ENCODE data around the gene C12orf43. TPM values are rescaled to one million over a fixed set of nuclear protein-coding genes. Genes with fewer than 3 reads are reported as not detected.

Gene C12orf43
- total RNA-seq, 1 donor from 2014 or later, result 24.8 TPM

DNA sequence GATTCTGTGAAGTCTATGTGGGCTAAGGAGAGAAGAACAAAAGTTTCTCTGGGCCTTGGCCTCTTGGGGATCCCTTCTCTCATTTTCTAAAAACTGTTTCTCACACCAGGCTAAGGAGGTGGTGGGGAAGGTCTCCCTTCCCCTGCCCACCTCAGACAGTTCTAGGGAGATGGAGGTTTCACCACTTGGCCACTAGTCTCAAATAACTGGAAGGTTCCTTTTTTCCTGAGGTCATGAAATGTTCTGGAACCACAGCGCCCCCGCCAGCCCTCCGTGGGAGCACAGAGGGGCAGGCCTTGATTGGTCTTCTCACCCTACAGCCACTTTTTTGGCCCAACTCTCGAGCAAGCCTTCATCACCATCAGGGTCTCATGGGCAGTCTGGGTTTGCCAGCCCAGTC lies 12.6 kb downstream of the C12orf43 start:
- Mint-ChIP-seq H3K27me3 (no peaks in the 10 kb centered on the region), H3K36me3 (ENCODE audit: low read depth) (peaks cover 65% of the 10 kb centered on the region), H3K27ac (no peak overlapping the region), H3K4me3 (no peak overlapping the region), H3K9me3 (no peaks in the 10 kb centered on the region), H3K4me1 (no peaks in the 10 kb centered on the region)
- POLR2A ChIA-PET, result no interaction called here
- DNase-seq, result no peak
- CTCF ChIA-PET, result no interaction called here
- no peak for ATAC-seq (ENCODE audit: low read depth)
- TF ChIP-seq, protein P1, sequence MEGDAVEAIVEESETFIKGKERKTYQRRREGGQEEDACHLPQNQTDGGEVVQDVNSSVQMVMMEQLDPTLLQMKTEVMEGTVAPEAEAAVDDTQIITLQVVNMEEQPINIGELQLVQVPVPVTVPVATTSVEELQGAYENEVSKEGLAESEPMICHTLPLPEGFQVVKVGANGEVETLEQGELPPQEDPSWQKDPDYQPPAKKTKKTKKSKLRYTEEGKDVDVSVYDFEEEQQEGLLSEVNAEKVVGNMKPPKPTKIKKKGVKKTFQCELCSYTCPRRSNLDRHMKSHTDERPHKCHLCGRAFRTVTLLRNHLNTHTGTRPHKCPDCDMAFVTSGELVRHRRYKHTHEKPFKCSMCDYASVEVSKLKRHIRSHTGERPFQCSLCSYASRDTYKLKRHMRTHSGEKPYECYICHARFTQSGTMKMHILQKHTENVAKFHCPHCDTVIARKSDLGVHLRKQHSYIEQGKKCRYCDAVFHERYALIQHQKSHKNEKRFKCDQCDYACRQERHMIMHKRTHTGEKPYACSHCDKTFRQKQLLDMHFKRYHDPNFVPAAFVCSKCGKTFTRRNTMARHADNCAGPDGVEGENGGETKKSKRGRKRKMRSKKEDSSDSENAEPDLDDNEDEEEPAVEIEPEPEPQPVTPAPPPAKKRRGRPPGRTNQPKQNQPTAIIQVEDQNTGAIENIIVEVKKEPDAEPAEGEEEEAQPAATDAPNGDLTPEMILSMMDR (IDR thresholded peaks at IDR 0.05), result no peak
- intact Hi-C loops (cut with micrococcal nuclease), result no loop called here

DNA sequence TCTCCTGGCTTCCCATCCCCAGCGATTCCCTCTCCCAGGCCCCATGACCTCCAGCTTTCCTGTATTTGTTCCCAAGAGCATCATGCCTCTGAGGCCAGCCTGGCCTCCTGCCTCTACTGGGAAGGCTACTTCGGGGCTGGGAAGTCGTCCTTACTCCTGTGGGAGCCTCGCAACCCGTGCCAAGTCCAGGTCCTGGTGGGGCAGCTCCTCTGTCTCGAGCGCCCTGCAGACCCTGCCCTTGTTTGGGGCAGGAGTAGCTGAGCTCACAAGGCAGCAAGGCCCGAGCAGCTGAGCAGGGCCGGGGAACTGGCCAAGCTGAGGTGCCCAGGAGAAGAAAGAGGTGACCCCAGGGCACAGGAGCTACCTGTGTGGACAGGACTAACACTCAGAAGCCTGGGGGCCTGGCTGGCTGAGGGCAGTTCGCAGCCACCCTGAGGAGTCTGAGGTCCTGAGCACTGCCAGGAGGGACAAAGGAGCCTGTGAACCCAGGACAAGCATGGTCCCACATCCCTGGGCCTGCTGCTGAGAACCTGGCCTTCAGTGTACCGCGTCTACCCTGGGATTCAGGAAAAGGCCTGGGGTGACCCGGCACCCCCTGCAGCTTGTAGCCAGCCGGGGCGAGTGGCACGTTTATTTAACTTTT lies 14.3 kb downstream of the C12orf43 start:
- no peaks in the 10 kb centered on the region for H3K9me3 Mint-ChIP-seq
- H3K27me3 Mint-ChIP-seq, result peaks cover 3% of the 10 kb centered on the region
- intact Hi-C loops (cut with micrococcal nuclease), result no loop called here
- no peaks in the 10 kb centered on the region for H3K4me1 Mint-ChIP-seq
- H3K27ac Mint-ChIP-seq, result no peak overlapping the region
- no peak for ATAC-seq (ENCODE audit: low read depth)
- ChIA-PET POLR2A (no interaction called here), CTCF (no interaction called here)
- TF ChIP-seq, protein P1 (IDR thresholded peaks at IDR 0.05), result no peak
- DNase-seq, result no peak
- peaks cover 49% of the 10 kb centered on the region for H3K36me3 Mint-ChIP-seq (ENCODE audit: low read depth)
- H3K4me3 Mint-ChIP-seq, result no peak overlapping the region

DNA sequence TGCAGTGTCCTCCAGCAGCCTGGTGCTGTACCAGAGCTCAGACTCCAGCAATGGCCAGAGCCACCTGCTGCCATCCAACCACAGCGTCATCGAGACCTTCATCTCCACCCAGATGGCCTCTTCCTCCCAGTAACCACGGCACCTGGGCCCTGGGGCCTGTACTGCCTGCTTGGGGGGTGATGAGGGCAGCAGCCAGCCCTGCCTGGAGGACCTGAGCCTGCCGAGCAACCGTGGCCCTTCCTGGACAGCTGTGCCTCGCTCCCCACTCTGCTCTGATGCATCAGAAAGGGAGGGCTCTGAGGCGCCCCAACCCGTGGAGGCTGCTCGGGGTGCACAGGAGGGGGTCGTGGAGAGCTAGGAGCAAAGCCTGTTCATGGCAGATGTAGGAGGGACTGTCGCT lies 15.2 kb downstream of the C12orf43 start:
- ChIA-PET POLR2A (no interaction called here), CTCF (no interaction called here)
- Mint-ChIP-seq H3K9me3 (no peaks in the 10 kb centered on the region), H3K27me3 (peaks cover 4% of the 10 kb centered on the region), H3K36me3 (ENCODE audit: low read depth) (peaks cover 42% of the 10 kb centered on the region), H3K4me1 (no peaks in the 10 kb centered on the region), H3K4me3 (no peak overlapping the region), H3K27ac (no peak overlapping the region)
- no peak for DNase-seq
- no peak for ATAC-seq (ENCODE audit: low read depth)
- TF ChIP-seq, protein P1 (IDR thresholded peaks at IDR 0.05), result no peak
- intact Hi-C loops (cut with micrococcal nuclease), result no loop called here

DNA sequence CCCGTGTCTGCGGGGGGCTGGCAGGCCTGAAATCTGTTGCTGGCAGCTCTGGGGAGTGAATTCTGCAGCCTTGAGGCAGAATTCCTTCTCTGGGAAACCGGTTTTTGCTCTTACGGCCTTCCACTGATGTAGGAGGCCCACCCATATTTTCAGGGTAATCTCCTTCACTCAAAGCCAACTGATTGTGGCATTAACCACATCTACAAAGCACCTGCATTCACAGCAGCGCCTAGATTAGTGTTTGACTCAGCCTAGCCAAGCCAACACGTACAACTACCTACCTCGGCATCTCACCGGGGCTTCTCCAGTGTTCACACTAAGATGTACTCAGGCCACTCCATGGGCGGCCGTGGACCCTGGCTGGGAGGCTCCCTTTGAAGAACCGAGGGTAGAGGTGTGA lies 15.8 kb downstream of the C12orf43 start:
- Mint-ChIP-seq H3K9me3 (no peaks in the 10 kb centered on the region), H3K4me3 (no peak overlapping the region), H3K36me3 (ENCODE audit: low read depth) (peaks cover 36% of the 10 kb centered on the region), H3K27me3 (peaks cover 6% of the 10 kb centered on the region), H3K27ac (no peak overlapping the region), H3K4me1 (no peaks in the 10 kb centered on the region)
- TF ChIP-seq, protein P1 (IDR thresholded peaks at IDR 0.05), result no peak
- ChIA-PET CTCF (no interaction called here), POLR2A (no interaction called here)
- intact Hi-C loops (cut with micrococcal nuclease), result no loop called here
- DNase-seq (no peak), ATAC-seq (ENCODE audit: low read depth) (no peak)

DNA sequence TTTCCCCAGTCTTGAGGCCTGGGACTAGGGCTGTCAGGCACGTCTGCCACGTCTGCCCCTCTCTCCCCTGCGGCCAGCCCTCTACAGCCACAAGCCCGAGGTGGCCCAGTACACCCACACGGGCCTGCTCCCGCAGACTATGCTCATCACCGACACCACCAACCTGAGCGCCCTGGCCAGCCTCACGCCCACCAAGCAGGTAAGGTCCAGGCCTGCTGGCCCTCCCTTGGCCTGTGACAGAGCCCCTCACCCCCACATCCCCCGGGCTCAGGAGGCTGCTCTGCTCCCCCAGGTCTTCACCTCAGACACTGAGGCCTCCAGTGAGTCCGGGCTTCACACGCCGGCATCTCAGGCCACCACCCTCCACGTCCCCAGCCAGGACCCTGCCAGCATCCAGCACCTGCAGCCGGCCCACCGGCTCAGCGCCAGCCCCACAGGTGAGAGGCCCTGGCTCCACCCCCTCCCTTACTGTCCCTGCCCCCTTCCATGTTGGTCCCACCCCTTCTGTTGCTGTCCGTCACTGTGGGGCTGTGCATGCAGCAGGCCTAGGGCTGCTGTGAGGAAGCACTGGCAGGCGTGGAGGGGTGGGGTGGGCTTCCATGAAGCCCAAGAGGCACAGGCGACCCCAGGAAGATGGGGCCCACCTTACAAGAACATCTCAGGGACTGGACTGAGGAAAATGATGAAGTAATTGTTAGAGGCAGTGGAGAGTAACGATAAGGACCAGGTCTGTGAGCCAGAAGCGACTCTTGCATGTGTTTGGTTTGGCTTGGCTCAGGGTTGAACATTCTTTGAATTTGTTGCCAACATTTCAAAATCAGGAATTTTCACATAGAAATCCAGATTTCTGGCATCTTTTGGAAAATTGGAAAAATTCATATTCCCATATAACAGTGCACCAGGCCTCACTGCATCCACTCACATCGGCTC lies 16.8 kb downstream of the C12orf43 start:
- no peak for DNase-seq
- intact Hi-C loops (cut with micrococcal nuclease), result no loop called here
- ChIA-PET CTCF (no interaction called here), POLR2A (no interaction called here)
- Mint-ChIP-seq H3K4me1 (no peaks in the 10 kb centered on the region), H3K27ac (no peak overlapping the region), H3K4me3 (no peak overlapping the region), H3K36me3 (ENCODE audit: low read depth) (peaks cover 26% of the 10 kb centered on the region), H3K27me3 (peaks cover 12% of the 10 kb centered on the region), H3K9me3 (no peaks in the 10 kb centered on the region)
- TF ChIP-seq, protein P1 (IDR thresholded peaks at IDR 0.05), result no peak
- ATAC-seq (ENCODE audit: low read depth), result no peak
